ENCODE results near the gene MPL.

Gene MPL

DNA sequence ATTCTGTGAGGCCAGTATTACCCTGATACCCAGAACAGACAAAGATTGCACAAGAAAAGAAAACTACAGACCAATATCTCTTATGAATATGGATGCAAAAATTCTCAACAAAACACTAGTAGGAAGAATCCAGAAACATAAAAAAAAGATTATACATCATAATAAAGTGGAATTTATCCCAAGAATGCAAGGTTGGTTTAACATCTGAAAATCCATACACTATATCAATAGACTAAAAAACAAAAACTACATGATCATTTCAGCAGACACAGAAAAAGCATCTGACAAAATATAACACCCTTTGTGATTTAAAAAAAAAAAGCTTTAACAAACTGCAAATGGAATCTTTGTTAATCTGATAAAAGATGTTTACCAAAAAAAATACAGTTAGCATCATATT lies 12.2 kb upstream of the MPL start:
- no peak for DNase-seq (ENCODE audit: low spot score)

DNA sequence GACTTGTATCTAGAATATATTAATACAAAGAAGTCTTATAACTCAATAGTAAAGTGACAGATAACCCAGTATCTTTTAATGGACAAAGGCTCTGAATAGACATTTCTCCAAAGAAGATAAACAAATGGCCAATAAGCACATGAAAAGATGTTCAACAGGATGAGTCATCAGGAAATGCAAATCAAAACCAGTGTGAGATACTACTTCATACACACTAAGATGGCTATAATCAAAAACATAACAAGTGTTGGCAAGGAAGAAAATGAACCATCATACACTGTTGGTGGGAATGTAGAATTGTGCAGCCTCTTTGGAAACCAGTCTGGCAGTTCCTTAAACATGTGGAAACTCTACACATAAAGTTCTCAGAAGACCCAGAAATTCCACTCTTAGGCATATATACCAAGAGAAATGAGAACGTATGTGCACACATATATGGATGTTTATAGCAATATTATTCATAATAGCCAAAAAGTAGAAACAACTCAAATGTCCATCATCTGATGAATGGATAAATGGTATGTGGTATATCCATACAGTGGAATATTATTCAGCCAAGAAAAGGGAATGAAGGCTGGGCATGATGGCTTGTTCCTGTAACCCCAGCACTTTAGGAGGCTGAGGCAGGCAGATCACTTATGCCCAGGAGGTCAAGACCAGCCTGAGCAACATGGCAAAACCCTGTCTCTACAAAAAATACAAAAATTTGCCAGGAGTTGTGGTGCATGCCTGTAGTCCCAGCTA lies 9.9 kb upstream of the MPL start:
- no peak for DNase-seq (ENCODE audit: low spot score)

DNA sequence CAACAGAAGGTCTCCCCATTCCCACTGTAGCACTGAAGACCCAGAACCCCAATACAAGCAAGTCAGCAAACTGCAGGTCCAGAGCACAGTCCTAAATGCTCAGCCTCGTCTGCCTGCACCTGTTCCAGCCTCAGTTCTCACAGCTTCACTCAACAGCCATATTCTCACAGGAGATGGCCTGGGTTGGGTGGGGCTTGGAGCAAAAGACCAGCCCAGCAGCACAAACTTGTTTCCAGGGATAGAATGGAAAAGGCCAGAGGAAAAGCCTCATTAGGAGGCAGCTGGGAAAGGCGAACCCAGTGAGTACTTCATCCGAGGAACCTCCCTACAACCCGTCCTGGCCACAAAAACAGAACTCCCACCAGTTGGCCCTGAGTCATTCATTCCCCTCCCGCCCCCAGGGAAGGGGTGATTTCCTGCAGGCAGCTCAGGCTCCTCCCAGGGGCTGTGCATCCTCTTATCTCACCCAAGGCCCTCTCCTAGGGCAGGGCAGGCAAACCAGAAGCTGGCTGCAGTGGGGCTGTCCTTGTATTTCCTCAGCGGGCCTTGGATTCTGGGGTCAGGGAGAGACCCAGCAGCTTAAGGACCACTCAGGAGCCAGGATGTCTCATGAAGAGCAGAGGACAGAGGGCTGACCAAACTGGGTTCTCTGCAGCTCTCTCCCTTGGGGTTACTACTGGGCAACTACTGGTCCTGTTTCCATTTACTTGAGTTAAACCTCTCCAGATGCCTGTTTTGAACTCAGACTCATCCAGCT lies 7.4 kb upstream of the MPL start:
- DNase-seq (ENCODE audit: low spot score): peak; percentile 46

DNA sequence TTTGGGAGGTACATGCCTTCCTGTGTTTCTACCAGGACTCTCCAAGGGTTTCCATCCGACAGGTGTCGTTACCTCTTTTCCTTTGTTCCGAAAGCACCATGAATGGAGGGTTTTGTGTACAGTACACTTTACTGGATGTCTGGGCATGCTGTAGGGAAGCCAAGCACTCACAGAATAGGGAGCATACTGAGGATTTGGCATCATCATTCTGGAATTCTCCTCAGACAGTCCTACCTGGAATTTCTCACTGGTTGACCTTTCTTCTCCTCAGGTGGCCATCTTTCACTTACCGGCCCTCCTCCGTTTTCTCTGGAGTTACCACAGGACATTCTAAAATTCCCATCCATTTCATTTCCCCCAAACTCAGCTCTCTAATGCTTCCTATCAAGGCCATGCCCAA lies 5.9 kb upstream of the MPL start:
- DNase-seq (ENCODE audit: low spot score): no peak

DNA sequence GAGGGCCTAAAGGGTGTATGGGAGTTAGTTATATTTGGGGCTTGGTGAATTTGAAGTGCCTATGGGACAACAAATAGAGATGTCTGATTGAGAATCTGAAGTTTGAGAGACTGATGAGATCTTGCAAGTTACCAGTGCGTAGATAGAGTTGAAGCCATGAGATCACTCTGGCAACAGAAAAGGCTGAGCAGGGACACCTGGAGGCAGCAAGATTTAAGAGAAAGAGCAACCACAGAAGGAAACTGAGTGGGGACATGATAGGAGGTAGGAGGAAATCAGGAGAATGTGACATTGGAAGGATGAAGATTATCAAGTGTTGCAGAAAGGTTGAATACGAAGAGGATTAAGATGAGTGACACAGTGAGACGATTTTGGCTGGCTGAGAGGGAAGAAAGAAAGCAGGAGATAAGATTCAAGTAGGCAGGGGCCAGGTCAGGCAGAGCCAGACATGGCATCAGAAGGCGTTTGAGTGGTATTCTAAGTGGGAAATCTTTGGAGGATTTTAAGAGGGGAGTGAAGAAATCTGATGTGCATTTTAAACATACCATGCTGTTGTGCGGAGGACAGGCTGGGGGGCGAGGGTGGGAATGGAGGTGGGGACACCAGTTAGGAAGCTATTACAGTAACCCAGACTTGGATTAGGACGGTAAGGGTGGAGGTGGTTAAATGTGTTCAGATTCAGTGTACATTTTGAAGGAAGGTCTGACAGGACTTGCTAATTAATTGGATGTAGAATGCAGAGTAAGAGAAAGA lies 3.0 kb upstream of the MPL start:
- DNase-seq (ENCODE audit: low spot score): no peak

DNA sequence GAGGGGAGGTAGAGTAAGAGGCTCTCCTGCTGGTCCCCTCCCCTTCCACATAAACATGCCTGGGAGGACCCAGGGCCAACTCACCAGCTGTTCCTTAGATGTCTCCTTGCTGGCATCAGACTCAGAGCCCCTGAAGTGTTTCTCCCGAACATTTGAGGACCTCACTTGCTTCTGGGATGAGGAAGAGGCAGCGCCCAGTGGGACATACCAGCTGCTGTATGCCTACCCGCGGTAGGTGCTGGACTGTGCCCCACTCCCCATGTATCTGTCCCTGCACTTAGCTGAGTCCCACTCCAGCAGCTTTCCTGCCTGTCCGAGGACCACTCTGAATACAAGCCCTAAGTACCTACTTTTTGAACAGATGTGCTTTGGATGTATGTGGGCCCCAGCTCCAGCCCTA lies 383 bp downstream of the MPL start:
- no peak for DNase-seq (ENCODE audit: low spot score)

DNA sequence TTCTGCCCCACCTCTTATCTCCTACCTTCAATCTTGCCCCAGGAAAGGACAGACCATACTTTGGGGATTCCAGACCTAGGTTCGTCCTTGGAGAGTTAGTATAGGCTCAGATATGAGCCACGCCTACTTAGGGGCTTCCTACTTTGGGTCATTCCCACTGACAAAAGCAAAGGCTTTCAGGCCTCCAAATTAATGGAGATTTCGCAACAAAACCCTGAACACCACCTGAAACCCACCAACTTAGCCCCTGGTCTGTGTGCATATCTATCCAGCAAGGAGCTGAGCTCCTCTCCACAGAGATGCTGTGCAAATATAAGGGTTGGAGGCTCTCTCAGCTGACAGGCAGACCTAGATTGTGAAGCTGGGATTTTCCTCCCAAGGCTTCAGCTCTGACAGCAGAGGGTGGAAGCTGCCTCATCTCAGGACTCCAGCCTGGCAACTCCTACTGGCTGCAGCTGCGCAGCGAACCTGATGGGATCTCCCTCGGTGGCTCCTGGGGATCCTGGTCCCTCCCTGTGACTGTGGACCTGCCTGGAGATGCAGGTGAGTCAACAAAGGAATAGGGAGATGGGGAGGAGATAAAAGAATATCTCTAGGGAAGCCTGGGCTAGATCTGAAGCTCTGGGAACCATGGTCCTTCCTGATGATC lies 2.1 kb downstream of the MPL start:
- no peak for DNase-seq (ENCODE audit: low spot score)

DNA sequence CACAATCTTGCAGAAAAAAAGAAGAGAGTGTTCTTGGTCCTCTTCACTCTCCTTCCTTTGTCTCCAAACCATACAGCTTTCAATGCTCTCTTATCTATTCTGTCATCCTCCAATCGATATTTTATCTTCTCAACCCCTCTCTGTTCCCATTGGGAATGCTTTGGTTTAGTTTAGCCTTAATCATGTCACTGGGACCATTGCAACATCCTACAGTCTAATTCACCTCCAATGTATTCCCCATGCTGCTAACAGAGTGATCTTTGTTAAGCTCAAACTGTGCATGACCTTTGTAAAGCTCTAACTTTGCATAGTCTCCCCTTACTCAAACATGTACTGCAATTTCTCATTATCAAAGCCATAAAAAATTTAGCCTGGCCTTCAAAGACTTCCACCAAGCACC lies 2.9 kb downstream of the MPL start:
- peak; percentile 21 for DNase-seq (ENCODE audit: low spot score)

DNA sequence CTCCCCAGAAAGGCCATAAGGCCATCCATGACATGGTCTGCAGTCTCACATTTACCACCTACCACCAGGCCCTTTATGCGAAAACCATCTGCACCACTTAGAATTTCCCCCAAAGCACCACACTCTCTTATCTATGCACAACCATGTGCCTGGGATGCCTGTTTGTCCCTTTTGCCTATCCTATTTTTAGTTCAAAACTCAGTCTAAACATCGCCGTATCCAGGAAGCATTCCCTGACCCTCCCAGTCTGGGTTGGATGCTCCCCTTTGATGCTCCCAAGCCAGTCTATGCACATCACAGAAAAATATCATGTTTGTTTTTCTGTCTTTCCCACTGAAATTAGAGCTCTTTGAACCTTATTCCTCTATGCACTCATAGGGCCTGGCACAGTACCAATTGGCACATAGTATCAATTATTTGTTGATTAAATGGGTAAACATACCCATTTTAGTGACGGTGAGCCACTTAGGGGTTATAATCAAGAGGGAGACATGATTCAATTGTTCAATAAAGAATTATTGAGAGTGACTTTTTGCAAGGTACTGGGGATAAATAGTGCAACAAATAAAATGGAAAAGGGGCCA lies 6.7 kb downstream of the MPL start:
- DNase-seq (ENCODE audit: low spot score): no peak

DNA sequence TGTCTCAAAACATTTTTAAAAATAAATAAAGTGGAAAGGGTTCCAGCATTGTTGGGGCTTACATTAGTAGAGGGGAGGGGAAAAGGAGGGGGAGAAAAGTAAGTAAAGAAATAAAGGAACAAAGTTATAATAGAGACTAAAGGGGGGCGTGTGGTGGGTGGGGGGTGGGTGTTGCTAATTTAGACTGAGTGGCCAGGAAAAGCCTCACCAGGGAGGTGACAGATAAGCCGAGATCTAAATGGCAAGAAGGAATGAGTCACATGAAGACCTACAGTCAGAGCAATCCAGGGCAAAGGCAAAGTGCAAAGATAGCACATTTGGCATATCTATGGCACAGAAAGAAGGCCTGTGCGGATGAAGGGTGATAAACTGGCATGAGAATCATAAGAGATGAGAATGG lies 7.5 kb downstream of the MPL start:
- DNase-seq (ENCODE audit: low spot score): no peak

DNA sequence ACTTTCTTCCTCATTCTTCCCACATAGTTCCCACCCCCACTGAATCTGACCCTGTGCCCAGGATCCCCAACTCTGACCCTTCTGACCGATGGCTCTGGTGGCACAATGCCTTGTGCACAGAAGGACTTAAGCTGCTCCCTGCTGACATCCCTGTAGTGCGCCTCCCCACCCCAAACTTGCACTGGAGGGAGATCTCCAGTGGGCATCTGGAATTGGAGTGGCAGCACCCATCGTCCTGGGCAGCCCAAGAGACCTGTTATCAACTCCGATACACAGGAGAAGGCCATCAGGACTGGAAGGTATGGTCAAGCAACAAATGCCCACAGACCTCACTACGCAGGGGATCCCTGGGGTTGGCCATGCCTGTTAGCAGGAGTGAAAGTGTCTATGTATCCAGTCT lies 9.0 kb downstream of the MPL start:
- DNase-seq (ENCODE audit: low spot score): no peak

DNA sequence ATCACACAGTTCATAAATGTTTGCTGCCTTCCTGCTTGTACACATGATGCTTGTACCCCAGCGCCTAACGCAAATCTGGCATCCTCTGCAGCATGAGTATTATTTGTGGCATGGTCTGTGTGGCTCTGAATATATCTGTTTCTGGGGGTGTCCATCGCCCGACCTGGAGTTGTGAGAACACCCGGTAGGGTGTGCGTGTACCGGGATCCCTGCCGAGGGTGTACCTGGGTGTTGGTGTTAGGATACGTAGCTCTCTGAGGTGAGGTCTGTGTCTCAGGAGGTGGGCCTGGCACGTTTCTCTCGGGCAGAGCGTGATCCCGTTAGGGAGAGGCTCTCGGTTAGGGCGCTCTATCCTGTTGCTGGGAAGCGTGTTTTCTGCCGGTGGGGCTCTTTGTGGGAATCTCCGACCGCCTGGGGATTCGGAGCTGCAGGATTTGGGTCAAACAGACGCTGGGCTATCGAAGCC lies 10.8 kb downstream of the MPL start:
- no peak for DNase-seq (ENCODE audit: low spot score)

DNA sequence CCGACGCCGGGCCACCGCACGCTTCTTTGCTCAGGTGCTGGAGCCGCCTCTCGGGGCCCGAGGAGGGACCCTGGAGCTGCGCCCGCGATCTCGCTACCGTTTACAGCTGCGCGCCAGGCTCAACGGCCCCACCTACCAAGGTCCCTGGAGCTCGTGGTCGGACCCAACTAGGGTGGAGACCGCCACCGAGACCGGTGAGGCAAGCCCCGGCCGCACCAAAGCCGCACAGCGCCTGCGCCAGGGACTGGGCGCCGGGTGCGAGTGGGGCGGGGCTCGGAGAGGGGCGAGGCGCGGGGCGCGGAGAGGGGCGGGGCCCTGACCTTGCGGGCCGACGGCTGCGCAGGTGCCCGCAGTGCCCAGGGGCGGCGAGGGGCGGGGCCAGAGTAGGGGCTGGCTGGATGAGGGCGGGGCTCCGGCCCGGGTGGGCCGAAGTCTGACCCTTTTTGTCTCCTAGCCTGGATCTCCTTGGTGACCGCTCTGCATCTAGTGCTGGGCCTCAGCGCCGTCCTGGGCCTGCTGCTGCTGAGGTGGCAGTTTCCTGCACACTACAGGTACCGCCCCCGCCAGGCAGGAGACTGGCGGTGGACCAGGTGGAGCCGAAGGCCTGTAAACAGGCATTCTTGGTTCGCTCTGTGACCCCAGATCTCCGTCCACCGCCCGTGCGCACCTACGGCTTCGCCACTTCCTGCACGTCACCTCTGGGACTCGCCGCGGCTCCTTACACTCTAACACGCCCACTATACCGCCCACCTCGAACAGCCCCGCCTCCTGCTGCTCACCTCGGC lies 11.4 kb downstream of the MPL start:
- DNase-seq (ENCODE audit: low spot score): peak; percentile 68

DNA sequence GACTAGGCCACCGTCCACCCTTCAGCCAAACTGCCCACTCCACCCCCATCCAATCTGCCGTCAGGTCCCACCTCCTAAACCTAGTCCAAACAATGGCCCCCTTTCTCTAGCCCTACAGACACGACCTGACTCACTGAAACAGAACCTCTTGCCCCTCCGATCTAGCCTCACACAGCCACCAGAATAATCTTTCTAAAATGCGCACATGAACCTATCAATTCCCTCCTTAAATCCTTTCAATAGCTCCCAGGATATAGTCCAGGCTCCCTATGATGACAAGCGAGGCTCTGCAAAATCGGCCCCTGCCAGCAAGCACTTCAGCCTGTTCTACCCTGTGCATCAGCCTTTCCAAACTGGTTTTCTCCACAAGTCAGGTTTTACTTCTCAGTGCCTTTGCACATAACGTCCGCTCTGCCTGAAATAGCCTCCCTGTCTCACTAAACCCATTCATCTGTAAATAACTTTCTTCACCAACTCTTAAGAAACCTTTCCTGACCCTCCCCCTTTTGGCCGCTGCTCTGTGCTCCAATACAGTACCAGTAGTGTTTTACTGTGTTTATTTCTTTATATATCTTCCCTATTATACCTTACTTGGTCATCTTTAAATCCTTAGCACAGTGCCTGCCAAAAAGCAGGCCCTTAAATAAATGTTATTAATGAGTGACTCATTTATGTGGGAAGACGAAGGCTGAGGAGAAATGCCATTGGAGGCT lies 12.1 kb downstream of the MPL start:
- peak; percentile 70 for DNase-seq (ENCODE audit: low spot score)

DNA sequence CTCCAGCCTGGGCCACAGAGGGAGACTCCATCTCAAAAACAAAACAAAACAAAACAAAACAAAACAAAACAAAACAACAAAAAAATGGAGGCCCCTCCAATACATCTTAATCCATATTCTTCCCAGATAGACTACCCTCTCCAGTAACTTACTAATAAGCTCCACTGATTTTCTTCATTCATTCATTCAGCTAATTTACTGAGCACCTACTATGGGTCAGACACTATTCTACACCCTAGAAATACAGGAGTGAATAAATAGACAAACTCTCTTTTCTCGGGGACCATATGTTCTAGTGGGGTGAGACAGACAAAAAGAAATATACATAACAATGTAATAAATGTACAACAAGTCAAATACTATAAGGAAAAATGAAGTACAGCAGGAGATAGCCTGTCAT lies 13.4 kb downstream of the MPL start:
- DNase-seq (ENCODE audit: low spot score): no peak

DNA sequence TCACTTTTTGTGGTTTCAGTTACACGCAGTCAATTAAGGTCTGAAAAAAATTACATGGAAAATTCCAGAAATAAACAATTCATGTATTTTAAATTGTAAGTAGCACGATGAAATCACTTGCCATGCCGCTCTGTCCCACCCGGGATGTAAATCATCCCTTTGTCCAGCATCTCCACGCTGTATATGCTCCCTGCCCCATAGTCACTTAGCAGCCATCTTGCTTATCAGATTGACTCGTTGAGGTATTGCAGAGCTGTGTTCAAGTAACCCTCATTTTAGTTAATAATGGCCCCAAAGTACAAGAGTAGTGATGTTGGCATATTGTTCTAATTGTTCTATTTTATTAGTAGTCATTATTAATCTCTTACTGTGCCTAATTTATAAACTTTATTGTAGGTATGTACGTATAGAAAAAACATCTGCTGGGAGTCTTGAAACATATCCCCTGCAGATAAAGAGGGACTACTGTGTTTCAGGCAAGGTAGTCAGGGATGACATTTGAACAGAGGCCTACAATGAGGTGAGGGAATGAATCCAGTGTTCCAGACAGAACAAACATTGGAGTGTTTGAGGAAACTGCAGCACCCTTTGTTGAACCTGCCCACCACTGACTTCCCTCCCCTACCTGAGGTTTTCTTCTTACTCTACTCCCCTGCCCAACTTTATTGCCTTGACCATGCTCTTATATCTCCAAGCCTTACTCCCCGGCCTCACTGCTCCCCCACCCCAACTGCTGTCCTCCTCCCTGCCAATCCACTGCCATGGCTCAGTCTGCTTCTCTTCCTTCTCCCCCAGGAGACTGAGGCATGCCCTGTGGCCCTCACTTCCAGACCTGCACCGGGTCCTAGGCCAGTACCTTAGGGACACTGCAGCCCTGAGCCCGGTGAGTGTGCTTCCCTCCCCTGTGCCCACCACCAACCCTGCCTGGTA lies 14.1 kb downstream of the MPL start:
- no peak for DNase-seq (ENCODE audit: low spot score)

DNA sequence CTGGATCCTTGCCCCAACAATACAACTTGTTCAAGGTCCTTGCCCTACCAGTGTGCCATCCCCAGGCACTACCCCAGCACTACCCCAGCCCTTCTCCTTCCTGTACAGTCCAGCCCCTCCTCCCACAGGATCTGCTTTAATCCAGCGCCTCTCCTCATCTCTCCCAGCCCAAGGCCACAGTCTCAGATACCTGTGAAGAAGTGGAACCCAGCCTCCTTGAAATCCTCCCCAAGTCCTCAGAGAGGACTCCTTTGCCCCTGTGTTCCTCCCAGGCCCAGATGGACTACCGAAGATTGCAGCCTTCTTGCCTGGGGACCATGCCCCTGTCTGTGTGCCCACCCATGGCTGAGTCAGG lies 14.7 kb downstream of the MPL start:
- DNase-seq (ENCODE audit: low spot score): no peak

DNA sequence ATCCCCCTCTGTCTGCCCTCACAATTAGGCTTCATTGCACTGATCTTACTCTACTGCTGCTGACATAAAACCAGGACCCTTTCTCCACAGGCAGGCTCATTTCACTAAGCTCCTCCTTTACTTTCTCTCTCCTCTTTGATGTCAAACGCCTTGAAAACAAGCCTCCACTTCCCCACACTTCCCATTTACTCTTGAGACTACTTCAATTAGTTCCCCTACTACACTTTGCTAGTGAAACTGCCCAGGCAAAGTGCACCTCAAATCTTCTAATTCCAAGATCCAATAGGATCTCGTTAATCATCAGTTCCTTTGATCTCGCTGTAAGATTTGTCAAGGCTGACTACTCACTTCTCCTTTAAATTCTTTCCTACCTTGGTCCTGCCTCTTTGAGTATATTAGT lies 15.3 kb downstream of the MPL start:
- no peak for DNase-seq (ENCODE audit: low spot score)

DNA sequence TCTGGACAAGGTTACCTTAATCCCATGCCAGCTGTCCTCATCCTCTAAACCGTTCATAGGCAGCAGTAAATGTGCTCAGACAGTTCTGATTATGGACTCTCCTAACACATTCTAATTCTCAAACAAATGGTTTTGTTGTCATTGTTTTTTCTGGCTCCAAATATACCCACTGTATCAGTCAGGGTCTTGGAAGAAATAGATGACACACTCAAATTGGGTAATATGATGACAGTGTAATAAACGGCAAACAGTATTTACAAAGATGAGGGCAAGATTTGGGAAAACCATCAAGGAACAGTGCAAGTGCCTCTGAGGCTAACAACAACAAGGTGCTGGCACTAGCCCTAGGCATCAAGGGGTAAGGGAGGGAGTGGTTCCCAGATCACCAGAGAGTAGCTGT lies 16.9 kb downstream of the MPL start:
- DNase-seq (ENCODE audit: low spot score): no peak

DNA sequence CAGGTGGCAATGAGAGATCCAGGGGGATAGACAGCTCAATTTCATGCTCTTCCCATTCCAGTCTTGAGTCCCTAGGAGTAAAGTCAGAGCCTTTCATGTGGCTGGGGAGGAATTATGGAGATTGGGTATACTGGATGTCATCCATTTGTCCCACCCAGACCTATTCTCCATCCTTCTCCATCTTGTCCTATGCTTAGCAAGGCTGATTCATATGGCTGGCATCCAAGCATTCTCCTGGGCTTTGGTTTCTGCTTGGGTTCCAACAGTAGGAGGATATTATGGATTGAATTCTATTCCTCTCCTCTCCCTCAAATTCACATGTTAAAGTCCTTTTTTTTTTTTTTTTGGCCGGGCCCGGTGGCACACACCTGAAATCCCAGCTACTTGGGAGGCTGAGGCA lies 17.3 kb downstream of the MPL start:
- no peak for DNase-seq (ENCODE audit: low spot score)
